ENCODE measurements around the gene ADCY7. TPM values are rescaled to one million over a fixed set of nuclear protein-coding genes. Genes with fewer than 3 reads are reported as not detected.

Gene ADCY7
- total RNA-seq (2021; ENCODE audit: unreplicated experiment) = 34.2 TPM
- polyA plus RNA-seq (2012) = 25.4 and 38.4 TPM in 2 replicates
- percentile 55 among the genes with signal in this experiment for Bru-seq, nascent RNA
- BruChase-seq, experiment 1, labeled RNA remaining after a 6-hour chase = percentile 75 among the genes with signal in this experiment
- percentile 61 among the genes with signal in this experiment for BruChase-seq, experiment 2, labeled RNA remaining after a 2-hour chase
- long read RNA-seq, partial matches to known transcripts = 8 of 21 reads
- long read RNA-seq, other reads (novel, unspliced or antisense) = 13 of 21 reads

DNA sequence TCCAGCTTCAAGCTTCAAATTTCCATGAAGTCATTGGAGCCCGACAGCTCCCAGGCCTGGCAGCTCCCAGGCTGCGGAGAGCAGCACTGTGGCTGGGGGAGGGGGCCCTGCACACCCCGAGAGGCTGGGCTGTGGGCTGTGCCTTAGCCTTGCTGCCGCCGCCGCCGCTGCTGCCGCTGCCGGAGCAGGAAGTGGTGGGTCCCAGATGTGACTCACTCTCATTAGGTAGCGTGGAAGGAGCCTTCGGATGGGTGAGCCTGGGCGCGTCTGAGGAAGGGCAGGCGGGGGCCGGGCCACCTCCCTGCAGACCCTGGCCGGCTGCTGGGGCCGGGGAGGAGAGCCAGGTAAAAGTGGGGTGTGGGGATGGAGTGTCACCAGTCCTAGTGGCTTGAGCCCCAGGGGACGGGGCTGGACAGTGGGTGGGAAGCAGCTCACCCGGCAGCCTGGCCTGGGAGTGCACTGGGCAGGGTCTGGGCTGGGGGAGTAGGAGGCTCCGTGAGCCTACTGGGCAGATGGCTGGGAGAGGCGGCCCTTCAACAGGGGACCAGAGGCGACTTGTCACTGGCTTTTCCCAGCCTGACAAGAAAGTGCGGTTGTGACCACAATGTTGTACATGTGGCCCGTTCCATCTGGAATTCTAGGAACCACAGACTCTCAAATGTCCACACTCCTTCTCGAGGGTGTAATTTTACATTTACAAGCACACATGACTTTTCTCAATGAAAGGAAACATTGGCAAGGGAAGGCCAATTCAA is at the start of gene ADCY7:
Gene ADCY7, plus strand, starts transcription at position 215 of the 755 bp plus-strand sequence. CDS start 21,629 bp downstream, outside the sequence.
- Histone ChIP-seq H2AFZ (ENCODE audit: low read depth, low read length, poor library complexity, severe bottlenecking) (no peak within 1 kb of the TSS), H3K27ac (ENCODE audit: low read depth, low read length) (peak within 1 kb of the TSS; percentile 70), H3K36me3 (ENCODE audit: control insufficient read depth in 1 of 2, insufficient read depth in 2 of 2, low read length in 2 of 2) (no peaks in the 10 kb centered on the region), H3K9ac (ENCODE audit: low read length) (peak within 1 kb of the TSS; percentile 78), H3K9me2 (ENCODE audit: insufficient read depth) (no peaks in the 10 kb centered on the region), H3K4me2 (ENCODE audit: low read length) (peak within 1 kb of the TSS; percentile 96), H3K79me2 (ENCODE audit: insufficient read depth, low read length) (0 out of 2 replicates have a peak, but pooled peaks cover 3% of the 10 kb centered on the region), H3K4me3 (replicated peaks in 1 of 2; ENCODE audit: low read depth in 1 of 2, low read length in 2 of 2) (peak within 1 kb of the TSS; percentile 59 to 75), H3K4me1 (ENCODE audit: control insufficient read depth in 1 of 2, insufficient read depth in 2 of 2, low read length in 2 of 2) (peaks cover 22 to 36% of the 10 kb centered on the region in 2 experiments), H3K27me3 (ENCODE audit: insufficient read depth, low read length) (no peaks in the 10 kb centered on the region), H3K9me3 (ENCODE audit: control insufficient read depth in 1 of 2, insufficient read depth in 1 of 2, low read depth in 1 of 2, low read length in 2 of 2) (no peaks in the 10 kb centered on the region), H4K20me1 (ENCODE audit: insufficient read depth) (no peaks in the 10 kb centered on the region)
- RAD21 ChIA-PET (ENCODE audit: low non-redundant PET in 1 of 2, low total read pairs in 2 of 2, uncharacterized antibody in 2 of 2, unreplicated experiment in 2 of 2) = no interaction called here
- intact Hi-C loops (cut with micrococcal nuclease) = no loop called here
- CTCF ChIA-PET = interaction anchor here (1.2 kb wide), 1 partner anchor 540 kb away, joined by 3 read pairs; no protein-coding TSS in a partner anchor
- POLR2A ChIA-PET = no interaction called here
- TF ChIP-seq SP1 (IDR thresholded peaks at IDR 0.05; ENCODE audit: low read depth) (no peak; the same call in 1 of the 2 replicates), POLR2A (IDR thresholded peaks at IDR 0.05; ENCODE audit: borderline replicate concordance, extremely low read depth, insufficient read depth, insufficient read length) (no peak), TCF7L2 (IDR thresholded peaks at IDR 0.05; ENCODE audit: borderline replicate concordance, extremely low read depth, insufficient read depth, insufficient read length) (no peak)
- TF ChIP-seq, protein P1, sequence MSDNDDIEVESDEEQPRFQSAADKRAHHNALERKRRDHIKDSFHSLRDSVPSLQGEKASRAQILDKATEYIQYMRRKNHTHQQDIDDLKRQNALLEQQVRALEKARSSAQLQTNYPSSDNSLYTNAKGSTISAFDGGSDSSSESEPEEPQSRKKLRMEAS (IDR thresholded peaks at IDR 0.05) = peak; percentile 72
- peak; percentile 26 for DNase-seq (ENCODE audit: low read depth, low spot score)
- ATAC-seq = peak; percentile 89
- BruUV-seq (replicated peaks) = TSS peak; percentile 72

DNA sequence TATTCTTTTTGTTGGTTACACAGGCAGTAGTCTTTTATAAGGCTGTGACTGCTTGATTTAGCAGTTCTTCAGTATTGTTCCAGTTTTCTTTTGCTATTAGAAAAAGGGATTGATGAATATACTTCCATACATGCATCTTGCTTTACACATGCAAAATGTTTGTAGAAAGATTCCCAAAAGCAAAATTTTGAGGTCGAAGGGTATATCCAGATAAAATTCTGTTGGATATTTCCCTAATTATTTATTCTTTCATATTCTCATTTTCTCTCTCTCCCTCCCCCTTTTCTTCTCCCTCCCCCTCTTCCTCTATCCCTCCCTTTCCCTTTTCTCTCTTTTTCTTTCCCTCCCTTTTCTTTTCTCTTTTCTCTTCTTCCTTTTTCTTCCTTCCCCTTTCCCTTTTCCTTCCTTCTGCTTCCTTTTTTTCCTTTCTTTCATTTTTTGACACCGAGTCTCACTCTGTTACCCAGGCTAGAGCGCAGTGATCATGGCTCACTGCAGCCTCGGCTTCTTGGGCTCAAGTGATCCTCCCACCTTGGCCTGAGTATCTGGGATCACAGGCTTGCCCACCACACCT is 46.9 kb upstream of the ADCY7 start:
- Histone ChIP-seq H3K27ac (ENCODE audit: low read depth, low read length) (no peak overlapping the region), H4K20me1 (ENCODE audit: insufficient read depth) (no peaks in the 10 kb centered on the region), H3K9ac (ENCODE audit: low read length) (no peak overlapping the region), H3K36me3 (ENCODE audit: control insufficient read depth in 1 of 2, insufficient read depth in 2 of 2, low read length in 2 of 2) (peaks cover 4 to 21% of the 10 kb centered on the region in 2 experiments; a peak in 2 of 4 replicates), H3K4me3 (replicated peaks in 1 of 2; ENCODE audit: low read depth in 1 of 2, low read length in 2 of 2) (no peak overlapping the region), H3K27me3 (ENCODE audit: insufficient read depth, low read length) (no peaks in the 10 kb centered on the region), H3K79me2 (ENCODE audit: insufficient read depth, low read length) (no peaks in the 10 kb centered on the region), H3K9me3 (ENCODE audit: control insufficient read depth in 1 of 2, insufficient read depth in 1 of 2, low read depth in 1 of 2, low read length in 2 of 2) (no peaks in the 10 kb centered on the region), H3K9me2 (ENCODE audit: insufficient read depth) (no peaks in the 10 kb centered on the region), H3K4me1 (ENCODE audit: control insufficient read depth in 1 of 2, insufficient read depth in 2 of 2, low read length in 2 of 2) (no peaks in the 10 kb centered on the region), H3K4me2 (ENCODE audit: low read length) (no peak overlapping the region), H2AFZ (ENCODE audit: low read depth, low read length, poor library complexity, severe bottlenecking) (no peak overlapping the region)
- RAD21 ChIA-PET (ENCODE audit: low non-redundant PET in 1 of 2, low total read pairs in 2 of 2, uncharacterized antibody in 2 of 2, unreplicated experiment in 2 of 2) = no interaction called here
- no peak for DNase-seq (ENCODE audit: low read depth, low spot score)
- POLR2A ChIA-PET = no interaction called here
- CTCF ChIA-PET = no interaction called here
- no TSS peak for BruUV-seq (replicated peaks)
- intact Hi-C loops (cut with micrococcal nuclease) = no loop called here
- ATAC-seq = no peak
- TF ChIP-seq TCF7L2 (IDR thresholded peaks at IDR 0.05; ENCODE audit: borderline replicate concordance, extremely low read depth, insufficient read depth, insufficient read length) (no peak), ELF1 (IDR thresholded peaks at IDR 0.05; ENCODE audit: borderline replicate concordance, low read depth) (no peak), YY1 (IDR thresholded peaks at IDR 0.05; ENCODE audit: extremely low read depth, insufficient replicate concordance, low read depth, low read length) (no peak), SIN3A (IDR thresholded peaks at IDR 0.05; ENCODE audit: low read depth) (no peak), ZBTB33 (IDR thresholded peaks at IDR 0.05; ENCODE audit: extremely low read depth, insufficient replicate concordance, low read length) (no peak)
- TF ChIP-seq, protein P2, sequence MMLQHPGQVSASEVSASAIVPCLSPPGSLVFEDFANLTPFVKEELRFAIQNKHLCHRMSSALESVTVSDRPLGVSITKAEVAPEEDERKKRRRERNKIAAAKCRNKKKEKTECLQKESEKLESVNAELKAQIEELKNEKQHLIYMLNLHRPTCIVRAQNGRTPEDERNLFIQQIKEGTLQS (IDR thresholded peaks at IDR 0.05) = no peak
- TF ChIP-seq, protein P3, sequence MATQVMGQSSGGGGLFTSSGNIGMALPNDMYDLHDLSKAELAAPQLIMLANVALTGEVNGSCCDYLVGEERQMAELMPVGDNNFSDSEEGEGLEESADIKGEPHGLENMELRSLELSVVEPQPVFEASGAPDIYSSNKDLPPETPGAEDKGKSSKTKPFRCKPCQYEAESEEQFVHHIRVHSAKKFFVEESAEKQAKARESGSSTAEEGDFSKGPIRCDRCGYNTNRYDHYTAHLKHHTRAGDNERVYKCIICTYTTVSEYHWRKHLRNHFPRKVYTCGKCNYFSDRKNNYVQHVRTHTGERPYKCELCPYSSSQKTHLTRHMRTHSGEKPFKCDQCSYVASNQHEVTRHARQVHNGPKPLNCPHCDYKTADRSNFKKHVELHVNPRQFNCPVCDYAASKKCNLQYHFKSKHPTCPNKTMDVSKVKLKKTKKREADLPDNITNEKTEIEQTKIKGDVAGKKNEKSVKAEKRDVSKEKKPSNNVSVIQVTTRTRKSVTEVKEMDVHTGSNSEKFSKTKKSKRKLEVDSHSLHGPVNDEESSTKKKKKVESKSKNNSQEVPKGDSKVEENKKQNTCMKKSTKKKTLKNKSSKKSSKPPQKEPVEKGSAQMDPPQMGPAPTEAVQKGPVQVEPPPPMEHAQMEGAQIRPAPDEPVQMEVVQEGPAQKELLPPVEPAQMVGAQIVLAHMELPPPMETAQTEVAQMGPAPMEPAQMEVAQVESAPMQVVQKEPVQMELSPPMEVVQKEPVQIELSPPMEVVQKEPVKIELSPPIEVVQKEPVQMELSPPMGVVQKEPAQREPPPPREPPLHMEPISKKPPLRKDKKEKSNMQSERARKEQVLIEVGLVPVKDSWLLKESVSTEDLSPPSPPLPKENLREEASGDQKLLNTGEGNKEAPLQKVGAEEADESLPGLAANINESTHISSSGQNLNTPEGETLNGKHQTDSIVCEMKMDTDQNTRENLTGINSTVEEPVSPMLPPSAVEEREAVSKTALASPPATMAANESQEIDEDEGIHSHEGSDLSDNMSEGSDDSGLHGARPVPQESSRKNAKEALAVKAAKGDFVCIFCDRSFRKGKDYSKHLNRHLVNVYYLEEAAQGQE (IDR thresholded peaks at IDR 0.05; ENCODE audit: low read depth) = no peak
